Muscle of arm (tissue), 14 donors: ENCODE measurements around the gene TLX1. TPM values are rescaled to one million over a fixed set of nuclear protein-coding genes. Genes with fewer than 3 reads are reported as not detected.
A peak's percentile ranks its signal among the peaks of the same experiment; 100 is the strongest.

Experiments used
- DNase-seq: peaks from one replicate; pipeline ENCODE4 v3.0.0-alpha.2; 2013
- long read RNA-seq, 11 donors: transcript quantifications; one replicate each; lab custom pipeline, GENCODE V29; 2026
- polyA plus RNA-seq, 12 donors: library from polyadenylated mRNA; unstranded; fragments of 120-200 nt; gene quantifications; one replicate each; pipeline ENCODE4 v1.2.1, GENCODE V29; 2013; ENCODE audit not compliant: insufficient read length in 12 of 12

Gene TLX1
- not detected for polyA plus RNA-seq
- long read RNA-seq, donor 1, result 0 reads
- long read RNA-seq, donor 2, result 0 reads
- long read RNA-seq, donor 3, result 0 reads
- long read RNA-seq, donor 4, result 0 reads
- long read RNA-seq, donor 5, result 0 reads
- long read RNA-seq, donor 6, result 0 reads
- long read RNA-seq, donor 7, result 0 reads
- long read RNA-seq, donor 8, result 0 reads
- long read RNA-seq, donor 9, result 0 reads
- long read RNA-seq, donor 10, result 0 reads
- long read RNA-seq, donor 11, result 0 reads

DNA sequence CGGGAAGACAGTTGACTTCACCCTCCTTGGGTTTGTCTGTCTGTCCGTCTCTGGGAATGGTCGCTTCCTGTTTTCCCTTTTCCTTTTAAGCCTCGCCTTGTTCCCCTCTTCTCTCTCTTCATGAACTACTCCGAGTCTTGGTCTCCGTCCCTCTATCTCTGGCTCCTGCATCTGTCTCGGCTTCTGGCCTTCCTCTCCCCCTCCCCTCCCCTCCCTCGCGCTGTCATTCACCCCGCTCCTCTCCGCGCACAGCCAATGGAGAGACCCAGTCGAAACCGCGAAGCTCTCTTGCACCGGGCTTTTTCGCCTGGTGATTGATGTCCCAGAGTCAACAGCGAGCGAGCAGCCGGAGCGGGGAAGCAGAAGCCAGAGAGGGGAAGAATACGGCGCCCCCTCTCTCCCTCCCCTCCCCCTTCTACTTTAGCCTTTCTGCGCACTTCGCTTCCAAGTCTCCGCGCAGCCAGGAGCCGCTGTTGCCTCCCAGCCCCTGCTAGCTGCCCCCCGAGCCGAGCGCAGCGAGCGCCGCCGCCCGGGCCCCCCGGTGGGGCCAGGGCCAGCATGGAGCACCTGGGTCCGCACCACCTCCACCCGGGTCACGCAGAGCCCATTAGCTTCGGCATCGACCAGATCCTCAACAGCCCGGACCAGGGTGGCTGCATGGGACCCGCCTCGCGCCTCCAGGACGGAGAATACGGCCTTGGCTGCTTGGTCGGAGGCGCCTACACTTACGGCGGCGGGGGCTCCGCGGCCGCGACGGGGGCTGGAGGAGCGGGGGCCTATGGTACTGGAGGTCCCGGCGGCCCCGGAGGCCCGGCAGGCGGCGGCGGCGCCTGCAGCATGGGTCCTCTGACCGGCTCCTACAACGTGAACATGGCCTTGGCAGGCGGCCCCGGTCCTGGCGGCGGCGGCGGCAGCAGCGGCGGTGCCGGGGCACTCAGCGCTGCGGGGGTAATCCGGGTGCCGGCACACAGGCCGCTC is at the start of gene TLX1:
TSS of gene TLX1 (plus strand) at position 317 of the 978 bp plus-strand sequence. CDS start at position 559, 242 bp downstream.
- no peak for DNase-seq

DNA sequence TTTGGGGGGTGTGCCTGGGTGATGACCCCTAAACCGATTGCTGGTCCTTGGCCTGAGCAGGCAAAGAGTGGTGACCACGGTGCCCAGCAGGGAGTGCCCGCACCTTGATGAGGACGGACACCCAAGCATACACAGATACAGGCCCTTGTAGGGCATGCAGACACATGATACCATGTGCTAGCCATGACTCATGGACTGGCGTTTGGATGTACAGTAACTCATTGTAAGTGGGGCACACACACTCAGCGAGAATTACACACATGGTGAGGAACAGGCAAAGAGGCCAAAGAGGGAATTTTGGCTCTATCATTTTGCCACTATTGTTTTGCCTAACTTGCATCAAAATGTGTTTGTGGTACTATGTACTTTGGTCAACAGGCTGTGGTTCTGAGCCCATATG is 45.3 kb upstream of the TLX1 start:
- DNase-seq, result no peak

DNA sequence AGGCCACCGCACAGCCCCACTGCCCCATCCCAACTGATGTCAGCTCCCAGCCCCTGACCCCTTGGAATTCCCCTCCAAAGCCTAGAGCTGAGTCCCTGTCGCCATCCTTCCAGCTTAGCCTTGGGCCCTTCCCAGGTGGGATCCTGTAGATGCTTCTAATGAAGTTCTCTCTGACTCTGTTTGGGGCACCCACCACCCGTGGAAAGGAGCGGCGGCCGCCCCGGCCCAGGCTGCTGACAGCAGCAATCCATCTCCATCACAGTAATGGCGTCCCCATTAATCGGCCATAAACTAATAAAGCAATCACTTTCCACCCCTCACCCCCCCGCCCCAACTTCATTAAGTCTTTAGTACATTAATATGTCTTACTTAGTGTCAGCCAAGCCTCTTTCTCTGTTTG is 43.7 kb upstream of the TLX1 start:
- no peak for DNase-seq

DNA sequence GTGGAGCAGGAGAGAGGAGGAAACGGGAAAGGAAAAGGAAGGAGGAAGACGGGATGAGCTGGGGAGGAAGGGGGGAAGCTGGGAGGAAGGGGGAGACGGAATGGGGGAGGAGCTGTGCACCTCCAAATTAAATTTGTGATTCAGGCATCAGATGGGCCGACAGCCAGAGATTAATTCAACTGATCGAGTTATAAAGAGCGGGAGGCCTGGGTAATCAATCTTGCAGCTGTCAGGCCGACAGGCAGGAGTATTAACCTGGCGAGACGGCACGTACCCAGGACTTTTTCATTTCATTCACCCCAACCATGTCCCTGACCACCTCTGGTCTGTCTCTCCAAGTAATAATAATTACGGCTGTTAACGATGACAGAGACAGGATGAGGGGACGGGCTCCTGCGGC is 43.1 kb upstream of the TLX1 start:
- no peak for DNase-seq

DNA sequence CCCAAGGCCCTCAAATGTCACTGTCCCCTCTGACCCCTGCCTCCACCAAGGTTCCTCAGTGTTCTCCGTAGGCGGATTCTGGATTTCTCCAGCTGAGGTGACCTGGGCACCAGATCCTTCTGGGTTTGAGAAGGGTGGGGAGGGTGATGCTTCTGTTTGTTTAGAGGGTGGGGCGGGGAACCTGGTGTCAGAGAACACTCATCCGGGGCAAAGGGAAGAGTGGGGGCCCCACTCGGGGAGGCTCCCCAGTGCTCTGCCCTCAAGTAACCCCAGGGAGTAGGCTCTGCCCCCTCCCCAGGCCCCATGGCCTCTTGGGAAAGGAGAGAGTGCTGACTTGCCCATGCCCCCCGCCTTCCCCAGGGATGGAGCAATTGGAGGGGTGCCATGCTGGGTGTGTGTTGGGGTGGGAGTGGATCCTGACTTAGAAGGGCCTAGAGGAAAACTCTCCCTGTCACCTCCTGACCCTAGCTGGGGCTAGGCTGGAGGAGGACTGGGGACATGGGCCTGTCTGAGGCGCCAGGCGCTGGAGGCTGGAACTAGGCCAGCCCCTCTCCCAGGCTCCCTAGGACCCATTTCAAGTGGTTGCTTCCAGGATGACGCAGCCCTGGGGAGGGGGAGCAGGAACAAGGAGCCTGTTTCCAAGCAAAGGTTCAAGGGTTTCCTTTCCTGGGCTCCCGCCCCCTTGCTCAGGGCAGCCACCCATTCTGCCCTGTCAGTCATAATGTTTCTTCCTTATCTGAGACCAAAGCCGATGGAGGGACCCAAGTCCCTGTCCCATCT is 41.4 kb upstream of the TLX1 start:
- no peak for DNase-seq

DNA sequence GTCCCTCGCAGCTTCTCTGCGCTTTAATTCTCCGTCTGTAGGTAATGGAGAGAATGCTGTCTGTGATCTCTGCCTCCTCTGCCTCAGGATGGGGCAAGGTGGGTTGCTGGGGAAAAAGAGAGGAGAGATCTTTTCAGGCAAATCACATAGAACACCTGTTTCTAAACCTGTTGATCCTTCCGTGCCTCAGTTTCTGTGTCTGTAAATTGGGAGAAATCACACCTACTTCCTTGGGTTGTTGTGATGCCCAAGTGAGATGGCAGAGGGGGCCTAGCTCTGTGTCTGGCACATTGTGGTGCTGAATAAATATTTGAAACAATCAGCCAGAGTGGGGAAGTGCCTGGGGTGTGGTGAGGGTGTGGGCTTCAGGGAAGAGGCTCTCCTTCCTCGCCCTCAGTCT is 40.5 kb upstream of the TLX1 start:
- DNase-seq, result no peak

DNA sequence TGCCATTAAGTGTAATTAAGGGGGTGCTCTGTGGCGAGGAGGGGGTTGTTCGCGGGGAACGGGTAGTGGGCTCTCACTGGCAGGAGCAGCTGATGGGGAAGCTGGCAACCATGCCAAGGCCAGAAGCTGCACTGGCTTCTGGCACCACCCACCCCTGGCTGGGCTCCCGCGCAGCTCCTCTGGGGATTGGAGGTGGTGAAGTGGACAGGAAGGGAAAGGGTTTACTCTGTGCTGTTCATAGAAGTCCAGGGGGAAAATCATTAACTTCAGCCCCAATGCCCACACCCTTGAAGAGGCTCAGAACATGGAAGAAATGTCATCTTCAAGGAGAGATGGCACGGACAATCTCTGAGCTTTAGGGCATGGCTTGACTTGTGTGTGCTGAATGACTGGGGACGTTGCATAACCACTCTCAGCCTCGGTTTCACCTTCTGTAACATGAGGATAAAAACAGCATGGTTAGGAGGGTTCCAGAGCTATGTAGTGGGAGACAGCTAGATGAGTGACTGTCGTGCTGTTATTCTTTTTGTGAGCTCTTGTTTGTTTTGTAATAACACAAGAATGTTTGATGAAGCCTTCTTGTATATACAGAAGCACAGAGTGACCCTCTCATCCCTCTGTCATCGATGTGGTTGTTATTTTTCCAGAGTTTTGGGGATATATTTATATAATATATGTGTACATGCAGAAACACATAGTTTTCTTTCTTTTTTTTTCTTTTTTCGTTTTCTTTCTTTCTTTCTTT is 39.4 kb upstream of the TLX1 start:
- DNase-seq, result no peak

DNA sequence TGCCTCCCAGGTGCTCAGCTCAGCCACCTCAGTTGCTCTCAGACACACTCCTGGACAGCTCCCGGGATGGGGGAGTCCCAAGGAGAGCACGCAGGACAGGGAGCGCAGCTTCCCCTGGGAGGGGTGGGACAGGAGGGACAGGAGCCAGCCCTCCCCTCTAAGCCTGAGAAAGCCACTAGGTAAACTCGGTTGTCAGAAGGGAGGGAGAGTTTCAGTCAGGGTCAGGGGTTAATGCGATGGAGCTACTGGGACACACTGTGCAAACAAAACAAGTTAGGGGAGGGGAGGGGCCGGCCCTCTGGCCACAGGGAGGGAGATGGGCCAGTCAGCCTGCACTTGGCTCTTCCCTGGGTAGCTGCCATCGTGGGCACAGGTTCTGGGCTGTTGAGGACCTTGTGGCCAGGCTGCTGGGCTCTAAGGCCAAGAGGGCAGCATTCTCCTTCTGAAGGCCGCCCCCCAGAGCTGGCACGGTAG is 38.2 kb upstream of the TLX1 start:
- no peak for DNase-seq

DNA sequence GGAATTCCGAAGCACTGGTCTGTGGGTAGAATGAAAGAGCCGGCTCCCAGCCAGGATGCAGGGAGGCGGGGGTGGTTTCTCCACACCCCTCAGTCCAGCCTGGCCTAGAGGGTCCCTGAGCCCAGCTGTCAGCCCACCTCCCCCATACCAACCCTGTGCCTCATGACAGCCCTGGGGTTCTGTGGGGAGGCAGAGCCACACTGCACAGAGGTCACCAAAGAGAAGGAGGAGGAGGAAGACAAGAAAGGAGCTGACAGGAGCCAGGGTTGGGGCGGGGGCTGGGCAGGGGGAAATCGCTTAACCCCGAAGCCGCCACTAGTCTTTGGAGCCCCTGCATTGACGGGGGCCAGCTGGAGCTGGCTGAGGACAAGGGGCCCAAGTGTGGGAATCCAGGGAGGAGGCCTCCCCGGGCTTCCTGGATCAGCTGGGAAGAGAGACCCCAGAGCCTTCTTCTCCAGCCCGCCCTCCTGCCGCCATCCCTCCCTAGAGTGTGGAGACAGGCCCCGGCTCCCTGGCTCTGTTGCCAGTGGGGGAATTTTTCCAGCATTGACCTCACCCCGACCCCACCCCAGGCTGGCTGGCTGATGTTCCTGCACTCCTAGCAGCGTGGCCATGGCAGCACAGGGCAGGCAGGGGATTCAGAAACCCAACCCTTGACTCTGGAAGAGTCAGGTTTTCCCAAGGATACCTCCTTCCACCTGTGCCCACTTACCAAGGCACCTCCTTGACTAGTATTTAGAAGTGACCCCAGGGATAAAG is 36.8 kb upstream of the TLX1 start:
- DNase-seq, result no peak

DNA sequence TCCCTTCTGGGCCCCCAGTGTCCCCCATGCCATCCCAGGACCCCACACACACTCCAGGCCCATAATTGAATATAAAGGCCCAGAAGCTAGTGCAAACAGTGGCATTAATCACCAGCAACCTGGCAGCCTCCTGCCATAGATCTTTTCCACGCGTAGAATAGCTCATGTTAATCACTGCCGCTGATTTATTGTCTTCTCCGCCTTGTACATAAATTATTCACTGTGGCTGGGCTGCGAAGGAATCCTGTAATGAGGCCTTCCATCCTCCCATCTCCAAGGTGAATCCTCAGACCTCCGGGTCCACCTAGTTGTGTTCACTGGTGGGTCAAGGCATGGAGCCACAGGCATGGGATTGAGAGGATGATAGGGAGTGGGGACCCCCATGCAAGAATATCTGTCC is 36.1 kb upstream of the TLX1 start:
- DNase-seq, result no peak

DNA sequence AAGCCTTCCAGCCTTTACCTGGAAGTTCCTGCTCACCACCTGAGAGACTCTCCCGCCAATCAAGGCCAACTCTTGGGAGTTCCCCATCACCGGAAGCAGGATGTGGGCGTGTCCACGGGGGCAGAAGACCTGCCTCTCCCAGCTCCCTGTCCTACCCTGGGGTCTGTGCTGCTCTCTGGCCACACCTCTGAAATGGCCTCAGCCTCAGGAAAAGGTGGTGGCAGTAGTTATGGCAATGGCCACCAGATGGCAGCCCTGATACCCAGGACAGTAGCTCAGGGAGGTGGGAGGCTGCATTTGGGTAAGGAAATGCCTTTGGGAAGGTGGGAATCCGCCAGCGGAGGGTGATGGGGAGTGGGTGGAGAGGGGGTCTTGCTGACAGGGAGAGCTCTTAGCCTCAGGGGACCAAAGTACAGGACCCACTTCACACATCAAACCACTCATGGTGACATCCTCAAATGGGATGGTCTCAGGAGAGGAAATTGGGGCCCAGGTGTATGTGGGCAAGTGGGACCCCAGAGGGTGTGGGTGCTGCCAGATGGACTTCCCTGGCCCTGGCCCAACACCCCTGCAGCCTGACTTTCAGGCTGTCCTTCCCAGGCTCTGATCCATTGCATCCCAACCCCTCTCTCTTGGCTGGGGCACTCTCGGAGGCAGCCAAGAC is 35.4 kb upstream of the TLX1 start:
- DNase-seq, result peak; percentile 38

DNA sequence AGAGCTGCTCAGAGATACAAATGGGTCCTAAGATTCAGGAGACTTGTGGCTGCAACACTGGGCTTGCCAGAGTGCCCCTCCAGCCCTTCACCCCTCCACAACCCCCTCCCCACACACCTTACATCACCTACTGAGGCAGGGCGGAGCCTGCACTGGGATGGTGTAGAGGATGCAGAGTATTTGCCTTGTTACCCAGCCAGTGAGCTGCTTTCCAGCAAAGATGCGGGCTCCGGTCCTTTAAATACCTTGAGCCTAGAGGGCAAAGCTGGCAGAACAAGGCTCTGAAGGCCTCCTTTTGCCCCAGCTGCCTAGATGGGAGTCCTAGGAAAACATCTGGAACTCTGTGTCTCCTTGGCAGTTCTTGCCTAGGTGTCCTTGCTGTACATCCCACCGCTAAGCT is 34.7 kb upstream of the TLX1 start:
- DNase-seq, result no peak

DNA sequence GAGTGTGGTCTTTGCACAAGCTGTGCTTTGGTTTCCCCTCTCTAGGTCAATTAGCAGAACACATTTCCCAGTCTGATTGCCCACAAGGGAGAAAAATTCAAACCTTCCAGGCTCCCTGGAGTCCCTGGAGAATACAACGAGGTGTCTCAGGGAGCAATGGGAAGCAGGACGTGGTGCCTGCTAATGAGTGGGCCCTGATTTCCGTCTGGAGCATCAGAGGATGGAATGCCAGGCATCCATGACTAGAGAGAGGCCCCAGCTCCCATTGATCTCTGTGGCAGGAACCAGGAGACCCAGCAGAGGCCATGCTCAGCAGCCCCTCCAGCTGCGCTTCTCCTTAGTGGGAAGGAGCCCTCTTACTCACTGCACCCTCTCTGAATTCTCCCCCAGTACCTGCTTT is 33.2 kb upstream of the TLX1 start:
- DNase-seq, result no peak

DNA sequence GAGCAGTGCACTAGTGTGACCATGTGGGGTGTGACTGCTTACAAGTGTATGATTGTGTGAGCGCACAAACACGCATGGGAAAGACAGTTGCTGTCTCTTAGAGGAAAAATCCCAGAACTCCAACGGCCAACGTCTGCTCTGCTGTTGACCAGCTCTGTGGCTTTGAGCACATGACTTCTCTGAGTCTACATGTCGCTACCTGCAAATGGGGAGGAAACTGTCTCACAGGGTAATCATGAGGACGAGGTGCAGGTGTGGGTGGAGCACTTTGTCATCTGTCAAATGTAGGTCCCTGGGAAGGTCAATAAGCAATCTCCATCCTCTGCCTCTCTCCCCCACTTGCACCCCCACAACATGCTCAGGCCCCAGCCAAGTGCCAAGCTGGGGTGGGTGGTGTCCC is 31.2 kb upstream of the TLX1 start:
- DNase-seq, result no peak

DNA sequence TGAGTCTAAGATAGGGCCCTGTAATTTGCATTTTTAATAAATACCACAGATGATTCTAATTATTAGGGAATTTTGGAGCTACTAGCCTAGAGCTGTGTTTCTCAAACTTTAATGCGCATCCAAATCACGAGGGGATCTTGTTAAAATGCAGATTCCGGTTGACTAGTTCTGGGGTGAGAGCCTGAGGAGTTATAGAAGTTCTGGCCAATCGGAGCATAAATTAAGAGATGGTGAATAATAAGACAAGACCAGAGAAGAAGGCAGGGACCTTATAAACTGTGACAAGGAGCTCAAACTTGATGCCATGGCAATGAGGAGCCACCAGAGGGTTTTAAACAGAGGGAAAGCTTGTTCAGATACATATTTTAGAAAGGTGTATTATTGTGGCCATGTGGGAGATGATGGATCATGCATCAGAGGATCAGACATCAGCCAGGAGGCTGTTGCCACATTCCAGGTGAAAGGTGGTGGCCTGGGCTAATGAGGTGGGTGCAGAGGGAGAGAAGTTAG is 29.7 kb upstream of the TLX1 start:
- DNase-seq, result no peak

DNA sequence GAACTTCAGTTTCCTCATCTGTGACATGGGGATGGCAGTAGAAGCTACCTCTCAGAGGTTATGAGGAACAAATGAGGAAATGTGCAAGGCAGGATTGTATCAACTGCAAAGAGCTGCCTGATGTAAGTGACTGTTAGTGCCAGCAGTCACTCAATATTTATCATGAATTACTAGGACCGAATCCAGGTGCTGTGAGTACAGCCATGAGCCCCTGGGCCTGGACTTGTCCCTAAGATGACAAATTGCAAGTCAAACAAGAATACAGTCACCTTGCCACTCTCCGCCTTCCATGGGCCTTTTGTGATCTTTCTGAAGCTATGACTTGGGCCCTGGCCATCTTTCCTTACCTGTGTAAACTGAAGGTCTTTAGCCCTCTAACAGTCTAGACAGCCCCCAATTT is 27.7 kb upstream of the TLX1 start:
- DNase-seq, result no peak

DNA sequence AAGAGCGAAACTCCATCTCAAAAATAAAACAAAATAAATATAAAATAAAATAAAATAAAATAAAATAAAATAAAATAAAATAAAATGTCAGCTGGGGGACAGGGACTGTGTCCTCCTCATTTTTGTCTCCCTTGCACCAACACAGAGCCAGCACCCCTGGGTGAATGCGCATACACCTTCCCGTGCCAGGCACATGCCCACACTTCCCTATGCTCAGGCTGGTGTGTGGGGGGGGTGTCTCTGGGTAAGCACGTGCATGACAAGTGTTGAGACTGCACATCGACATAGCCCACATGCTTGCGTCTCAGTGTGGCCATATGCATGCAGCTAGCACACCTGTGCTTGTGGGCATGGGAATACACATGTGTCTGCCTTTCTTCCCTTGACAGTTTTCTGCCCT is 24.7 kb upstream of the TLX1 start:
- DNase-seq, result no peak

DNA sequence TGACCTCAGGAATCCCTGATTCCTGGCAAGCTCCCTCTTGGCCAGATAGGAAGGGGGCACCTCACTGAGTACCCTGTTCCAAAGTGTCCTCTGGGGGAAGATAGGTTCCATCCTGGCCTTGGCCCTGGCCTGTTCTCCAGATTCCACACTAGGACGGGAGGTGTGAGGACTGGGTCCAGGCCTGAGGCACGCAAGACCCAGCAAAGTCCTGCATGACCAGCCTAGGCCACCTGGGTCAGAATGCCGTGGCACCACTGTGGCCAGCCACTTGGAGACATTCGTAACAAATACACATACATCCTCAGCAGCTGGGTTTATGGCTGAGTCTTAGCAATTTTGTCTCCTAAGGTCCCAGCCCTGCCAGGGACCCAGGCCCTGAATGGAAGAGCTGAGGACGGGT is 23.3 kb upstream of the TLX1 start:
- DNase-seq, result no peak

DNA sequence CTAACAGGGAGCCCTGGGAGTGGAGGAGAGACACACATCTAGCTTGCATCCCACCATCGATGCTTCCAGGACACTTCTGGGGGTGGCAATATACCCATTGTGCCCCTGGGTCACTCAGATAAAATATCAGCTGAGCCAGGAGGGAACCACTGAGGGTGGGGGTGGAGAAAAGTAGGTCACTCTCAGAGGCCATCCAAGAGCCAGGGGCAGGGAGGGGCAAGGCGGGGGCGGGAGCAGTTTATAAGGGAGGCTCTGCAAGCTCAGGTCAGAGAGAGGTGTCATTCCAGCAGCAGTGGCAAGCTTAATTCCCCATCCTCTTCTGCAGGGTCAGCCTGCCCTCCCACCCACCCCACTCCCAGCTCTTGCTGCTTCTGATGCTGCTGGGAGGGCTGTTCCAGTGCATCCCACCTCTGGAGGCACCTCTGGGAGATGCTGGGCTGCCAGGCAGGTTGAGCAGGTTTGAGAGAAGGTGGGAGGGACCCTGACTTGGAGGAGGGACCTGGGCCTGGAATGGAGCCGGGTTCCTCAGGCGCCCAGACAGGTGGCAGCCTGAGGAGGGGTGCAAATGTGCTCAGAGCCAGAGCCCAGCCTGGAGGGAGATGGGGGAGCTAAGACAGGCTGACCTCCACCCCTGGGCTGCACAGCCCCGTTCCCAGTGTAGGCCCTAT is 20.1 kb upstream of the TLX1 start:
- DNase-seq, result no peak
